GM21723 (cell line): ENCODE measurements around the gene NME7.
"Not testable (repeated sequence)": the region's sequence is repeated elsewhere in the genome, so short reads cannot be mapped to it uniquely, and the experiment has no call there.

Source experiments
- ATAC-seq: cut with Tn5 transposase; IDR thresholded peaks from one replicate; pipeline ENCODE4 v1.9.1; 2021; ENCODE audit warnings: mild to moderate bottlenecking, moderate library complexity; ENCODE audit not compliant: unreplicated experiment

The NME7 gene

DNA sequence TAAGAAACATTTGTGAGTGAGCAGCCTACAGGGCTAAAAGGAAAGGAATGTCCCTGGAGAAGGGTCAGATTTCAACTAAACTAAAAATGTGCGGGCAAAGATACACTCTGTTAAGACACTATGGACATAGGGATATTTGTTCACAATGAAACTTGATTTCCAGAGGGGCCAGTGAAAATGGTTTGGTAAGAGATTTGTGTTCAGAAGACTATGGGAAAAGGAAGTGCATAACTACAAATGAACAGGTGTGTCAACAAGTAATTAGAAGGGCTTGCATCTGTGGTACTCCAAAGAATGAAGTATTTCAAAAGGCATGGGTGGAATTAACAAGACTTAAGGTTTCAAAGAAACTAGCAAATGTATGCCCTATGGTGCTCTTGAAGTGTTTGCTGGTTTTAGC lies 60.4 kb downstream of the NME7 start:
- no peak for ATAC-seq

DNA sequence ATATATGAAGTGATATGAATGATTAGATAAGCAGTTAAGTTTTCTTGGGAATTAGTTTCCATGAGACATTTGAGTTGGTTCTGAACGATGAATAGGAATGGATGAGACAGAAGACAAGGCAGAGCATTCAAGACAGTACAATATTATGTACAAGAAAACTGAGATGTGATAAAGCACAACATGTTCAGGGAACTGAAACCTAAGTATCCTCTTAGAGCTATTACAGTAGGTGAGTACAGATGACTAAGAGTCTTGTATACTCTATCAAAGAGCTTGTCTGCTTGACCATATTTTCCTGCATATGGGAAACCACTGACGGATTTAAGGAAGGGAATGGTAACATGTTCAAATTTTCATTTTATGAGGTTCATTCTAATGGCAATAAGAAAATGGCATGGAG lies 61.6 kb downstream of the NME7 start:
- no peak for ATAC-seq

DNA sequence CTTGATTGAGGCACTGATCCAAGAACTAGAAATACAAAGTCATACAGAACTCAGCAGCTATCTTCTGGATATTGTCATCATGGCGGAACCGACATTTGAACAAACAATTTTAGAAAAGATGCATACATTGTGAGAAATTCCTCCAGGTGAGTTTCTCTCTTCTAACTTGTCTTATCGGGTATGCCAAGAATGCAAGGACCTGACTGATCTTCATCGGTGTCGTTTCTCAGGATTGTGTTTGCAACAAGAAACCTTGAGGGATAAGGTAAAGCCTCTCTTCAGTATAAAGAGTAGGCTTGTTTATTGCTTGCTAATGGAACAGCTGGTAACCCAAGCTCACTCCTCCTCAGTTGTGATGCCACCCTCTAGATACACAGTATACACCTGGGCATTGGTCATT lies 62.2 kb downstream of the NME7 start:
- no peak for ATAC-seq

DNA sequence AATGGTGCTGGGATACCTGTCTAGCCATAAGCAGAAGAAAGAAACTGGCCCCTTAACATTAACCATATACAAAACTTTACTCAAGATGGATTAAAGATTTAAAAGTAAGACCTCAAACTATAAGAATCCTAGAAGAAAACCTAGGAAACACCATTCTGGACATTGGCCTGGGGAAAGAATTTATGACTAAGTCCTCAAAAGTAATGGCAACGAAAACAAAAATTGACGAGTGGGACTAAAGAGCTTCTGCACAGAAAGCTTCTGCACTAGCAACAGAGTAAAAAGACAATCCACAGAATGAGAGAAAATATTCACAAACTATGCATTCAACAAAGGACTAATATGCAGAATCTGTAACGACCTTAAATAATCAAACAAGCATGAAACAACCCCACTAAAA lies 66.7 kb downstream of the NME7 start:
- ATAC-seq: no peak

DNA sequence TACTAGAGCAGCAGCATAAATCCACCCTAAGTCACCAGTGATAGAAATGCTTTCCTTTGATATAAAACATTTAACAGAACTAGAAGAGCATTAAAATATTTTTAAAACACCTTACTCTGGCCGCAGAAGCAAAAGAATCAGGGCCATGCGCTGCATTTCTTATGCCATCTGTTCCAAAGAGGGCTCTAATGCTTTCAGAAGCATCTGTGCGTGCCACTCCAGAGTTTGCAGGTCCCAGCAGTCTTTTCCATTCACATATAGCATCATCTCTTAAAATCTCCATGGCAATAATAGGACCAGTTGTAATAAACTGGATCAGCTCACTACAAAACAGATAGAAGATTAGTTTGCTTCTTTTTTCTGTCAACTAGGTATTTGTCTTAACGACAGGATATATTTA lies 69.2 kb downstream of the NME7 start:
- no peak for ATAC-seq

DNA sequence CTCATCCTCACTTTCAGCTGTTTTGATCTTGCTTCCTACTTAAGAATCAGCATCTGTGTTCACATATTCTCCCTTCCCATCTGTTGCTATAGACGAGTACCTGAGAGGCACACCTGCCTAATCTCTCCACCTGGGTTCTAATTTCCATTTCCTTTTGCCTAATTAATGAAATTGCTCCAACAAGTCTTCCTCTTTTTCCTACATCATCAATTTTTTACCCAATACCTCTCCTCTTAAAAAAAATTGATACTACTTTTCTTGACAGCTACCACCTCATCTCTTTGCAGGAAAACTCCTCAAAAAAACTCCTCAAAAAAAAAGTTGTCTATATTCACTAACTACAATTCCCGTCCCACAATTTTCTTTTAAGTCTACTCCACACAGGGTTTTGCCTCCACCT lies 71.8 kb downstream of the NME7 start:
- no peak for ATAC-seq

DNA sequence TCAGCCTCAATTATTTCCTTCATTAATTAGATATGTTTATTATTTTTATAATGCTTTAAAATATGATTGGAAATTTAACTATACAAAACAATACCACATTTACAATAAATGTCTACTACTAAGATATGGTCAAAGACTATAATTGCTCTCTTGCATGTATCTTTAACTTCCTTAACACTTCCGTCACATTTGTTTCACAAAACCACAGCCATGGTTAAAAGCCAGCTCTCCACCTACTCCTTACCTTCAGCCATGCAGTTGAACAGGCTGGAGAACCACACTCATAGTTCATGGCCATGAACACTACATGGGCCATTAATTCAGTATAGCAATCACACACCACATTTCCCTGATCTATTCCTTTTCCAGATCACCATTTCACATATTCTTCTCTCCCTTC lies 72.2 kb downstream of the NME7 start:
- no peak for ATAC-seq

DNA sequence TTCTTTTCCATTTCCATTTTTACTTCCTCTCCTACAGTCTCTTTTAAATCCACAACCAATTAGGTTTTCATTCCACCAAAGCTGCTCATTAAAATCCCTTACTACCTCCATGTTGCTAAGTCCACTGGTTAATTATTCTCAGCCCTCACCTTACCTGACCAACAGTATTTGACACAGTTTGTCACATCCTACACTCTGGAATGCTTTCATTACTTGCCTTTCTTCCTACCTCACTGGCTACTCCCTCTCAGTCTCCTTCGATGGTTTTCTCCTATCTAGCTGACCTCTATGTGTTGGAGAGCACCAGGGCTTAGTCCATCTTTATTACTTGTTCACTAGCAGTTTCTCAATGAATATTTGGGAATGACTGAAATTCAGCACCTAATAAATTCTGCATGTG lies 78.6 kb downstream of the NME7 start:
- no peak for ATAC-seq

DNA sequence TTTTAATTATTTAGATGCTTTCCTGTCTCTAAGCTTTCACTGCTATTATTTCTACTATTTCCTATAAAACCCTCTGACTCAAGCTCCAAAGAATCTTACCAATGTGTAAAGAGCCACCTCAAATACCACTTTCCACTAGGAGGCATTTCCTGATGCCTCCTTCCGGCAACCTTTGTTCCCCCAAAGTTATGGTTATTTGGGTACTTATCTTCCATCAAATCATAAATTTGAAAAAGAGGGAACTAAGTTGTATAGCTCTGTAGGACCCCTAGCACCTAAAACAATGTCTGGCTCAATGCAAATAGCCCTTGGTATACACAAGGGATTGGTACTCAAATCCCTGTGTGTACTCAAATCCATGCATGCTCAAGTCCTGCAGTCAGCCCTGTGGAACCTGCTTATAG lies 79.6 kb downstream of the NME7 start:
- ATAC-seq: no peak

DNA sequence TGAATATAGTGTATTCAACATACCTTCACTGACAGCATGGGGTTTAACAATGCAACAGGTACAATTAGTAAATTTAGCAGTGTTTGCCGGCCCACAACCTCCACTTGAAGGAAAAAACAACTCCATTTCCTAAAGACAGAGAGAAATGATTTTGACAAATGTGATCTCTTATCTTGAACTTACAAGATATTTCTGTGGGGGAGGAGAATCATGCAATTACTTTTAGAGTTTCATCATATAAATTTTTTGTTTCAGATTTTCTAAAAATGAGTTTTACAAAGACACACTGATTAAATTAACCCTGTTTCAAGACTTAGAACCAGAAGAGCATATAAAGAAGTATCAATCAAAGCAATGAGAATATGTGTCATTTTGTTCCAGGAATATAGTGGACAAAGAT lies 80.3 kb downstream of the NME7 start:
- no peak for ATAC-seq

DNA sequence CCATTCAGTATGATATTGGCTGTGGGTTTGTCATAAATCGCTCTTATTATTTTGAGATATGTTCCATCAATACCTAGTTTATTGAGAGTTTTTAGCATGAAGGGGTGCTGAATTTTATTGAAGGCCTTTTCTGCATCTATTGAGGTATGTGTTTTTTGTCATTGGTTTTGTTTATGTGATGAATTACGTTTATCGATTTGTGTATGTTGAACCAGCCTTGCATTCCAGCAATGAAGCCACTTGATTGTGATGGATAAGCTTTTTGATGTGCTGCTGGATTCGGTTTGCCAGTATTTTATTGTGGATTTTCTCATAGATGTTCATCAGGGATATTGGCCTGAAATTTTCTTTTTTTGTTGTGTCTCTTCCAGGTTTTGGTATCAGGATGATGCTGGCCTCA lies 86.0 kb downstream of the NME7 start:
- not testable (repeated sequence) for ATAC-seq

DNA sequence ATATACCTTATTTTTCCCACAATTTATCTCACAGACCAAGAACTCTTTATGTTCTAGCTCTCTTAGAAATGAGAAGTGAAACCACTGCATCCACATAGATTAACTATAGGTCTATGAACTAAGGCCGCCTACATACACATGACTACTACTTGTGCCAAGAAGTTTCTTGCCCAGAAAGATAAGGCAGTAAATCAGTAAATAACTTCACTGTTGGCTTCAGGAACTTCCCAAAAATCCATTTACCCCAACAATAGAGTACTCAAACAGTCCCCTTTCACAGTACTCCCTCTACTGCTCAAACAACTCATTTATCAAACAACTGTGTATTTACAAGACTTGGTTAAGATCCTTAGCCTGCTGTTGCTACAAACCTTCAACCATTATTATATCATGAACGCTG lies 96.5 kb downstream of the NME7 start:
- ATAC-seq: no peak

DNA sequence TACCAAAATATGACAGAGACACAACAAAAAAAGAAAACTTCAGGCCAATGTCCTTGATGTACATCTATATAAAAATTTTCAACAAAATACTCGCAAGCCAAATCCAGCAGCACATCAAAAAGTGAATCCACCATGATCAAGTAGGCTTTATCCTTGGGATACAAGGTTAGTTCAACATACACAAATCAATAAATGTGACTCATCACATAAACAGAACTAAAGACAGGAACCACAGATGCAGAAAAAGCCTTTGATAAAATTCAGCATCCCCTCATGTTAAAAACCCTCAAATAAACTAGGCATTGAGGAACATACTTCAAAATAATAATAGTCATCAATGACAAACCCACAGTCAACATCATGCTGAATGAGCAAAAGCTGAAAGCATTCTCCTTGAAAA lies 101.5 kb downstream of the NME7 start:
- no peak for ATAC-seq

DNA sequence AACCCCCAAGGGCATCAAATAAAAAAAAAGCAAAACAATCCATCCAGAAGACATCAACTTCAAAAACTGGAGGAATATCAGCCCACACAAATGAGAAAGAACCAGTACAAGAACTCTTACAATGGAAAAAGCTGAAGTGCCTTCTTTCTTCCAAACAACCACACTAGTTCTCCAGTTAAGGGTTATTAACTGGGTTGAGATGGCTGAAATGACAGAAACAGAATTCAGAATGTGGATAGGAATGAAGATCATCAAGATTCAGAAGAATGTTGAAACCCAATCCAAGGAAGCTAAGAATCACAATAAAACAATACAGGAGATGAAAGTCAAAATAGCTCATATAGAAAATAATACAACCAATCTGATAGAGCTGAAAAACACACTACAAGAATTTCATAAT lies 104.5 kb downstream of the NME7 start:
- no peak for ATAC-seq

DNA sequence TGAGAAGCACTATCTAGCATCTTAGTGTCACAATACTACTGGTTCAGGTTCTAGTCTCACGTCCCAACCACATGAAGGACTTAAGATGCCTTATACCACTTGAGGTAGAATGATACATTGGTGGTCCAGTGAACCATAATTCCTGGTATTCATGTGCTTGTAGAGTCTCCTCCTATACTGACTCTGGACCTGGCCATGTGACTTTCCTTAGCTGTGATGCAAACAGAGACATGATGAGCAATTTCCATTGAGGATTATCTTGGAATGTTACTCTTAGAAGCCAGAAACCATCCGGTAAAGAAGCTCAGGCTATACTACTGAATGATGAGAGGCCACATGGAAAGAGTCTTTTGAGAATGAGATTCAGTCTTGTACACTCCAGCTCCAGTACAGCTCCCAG lies 105.7 kb downstream of the NME7 start:
- no peak for ATAC-seq

DNA sequence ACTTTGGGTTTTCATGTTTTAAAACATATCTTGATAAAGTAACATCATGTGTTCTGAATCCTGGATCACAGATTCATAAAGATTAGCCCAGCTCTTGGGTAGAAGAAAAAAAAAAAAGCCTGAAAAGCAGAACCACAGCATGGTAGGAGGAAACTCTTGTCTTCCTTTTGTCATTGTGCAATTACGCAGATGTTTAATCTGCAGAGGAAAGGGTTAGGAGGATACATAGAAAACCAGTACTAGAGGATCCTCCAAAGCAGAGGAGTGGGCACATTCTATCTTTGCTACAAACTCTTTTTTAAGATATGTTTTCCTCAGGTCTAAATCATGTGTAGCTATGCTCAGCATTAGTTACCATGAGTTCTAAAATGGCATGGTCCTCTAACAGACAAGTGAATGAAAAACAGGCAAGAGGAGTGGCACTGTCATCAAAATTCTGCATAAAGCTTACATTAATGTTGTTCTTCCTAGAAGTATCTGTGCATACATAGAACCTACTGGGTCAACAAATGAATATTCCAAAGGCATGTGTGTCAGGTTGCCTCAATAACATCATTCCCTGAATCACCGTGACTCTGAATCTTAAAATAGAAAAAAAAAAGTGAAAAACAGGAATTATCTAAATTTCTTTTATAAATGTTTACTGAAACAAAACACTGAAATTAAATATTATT lies 107.0 kb downstream of the NME7 start:
- ATAC-seq: no peak

DNA sequence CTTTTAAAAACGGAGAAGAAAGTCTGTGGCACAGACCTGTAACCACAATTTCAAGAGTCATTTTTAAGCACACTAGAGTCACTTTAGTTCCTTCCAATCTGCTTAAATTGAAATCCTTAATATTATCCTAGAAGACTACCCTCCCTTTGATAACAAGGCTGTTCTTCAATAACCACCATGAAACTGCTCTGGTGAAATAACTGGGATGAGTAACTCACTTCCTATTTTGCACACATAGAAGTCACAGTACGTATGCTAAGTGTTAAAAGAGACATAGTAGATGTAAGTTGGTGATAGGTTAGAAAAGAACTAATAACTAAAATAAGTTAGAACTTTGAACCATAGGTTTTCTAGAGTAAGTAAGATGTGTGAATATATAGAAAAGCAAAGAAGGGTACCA lies 107.8 kb downstream of the NME7 start:
- no peak for ATAC-seq

DNA sequence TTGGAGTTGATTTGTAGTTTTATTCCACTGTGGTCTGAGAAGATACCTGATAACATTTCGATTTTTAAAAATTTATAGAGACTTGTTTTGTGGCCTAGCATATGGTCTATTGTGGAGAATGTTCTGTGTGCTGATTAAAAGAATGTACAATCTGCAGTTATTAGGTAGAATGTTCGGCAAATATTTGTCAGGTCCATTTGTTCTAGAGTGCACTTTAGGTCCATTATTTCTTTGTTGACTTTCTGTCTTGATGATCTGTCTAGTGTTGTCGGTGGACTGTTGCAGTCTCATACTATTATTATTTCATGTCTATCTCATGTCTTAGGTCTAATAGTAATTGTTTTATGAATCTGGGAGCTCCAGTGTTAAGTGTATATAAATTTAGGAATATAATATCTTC lies 116.8 kb downstream of the NME7 start:
- no peak for ATAC-seq

DNA sequence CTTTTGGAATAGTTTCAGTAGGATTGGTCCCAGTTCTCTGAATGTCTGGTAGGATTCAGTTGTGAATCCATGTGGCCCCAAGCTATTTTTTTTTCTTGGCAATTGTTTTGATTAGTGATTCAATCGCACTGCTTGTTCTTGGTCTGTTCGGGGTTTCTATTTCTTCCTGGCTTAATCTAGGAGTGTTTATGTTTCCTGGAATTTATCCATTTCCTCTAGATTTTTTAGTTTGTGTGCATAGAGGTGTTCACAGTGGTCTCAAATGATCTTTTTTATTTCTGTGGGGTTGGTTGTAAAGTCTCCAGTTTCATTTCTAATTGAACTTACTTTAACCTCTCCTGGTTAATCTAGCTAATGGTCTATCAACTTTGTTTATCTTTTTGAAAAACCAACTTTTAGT lies 117.6 kb downstream of the NME7 start:
- no peak for ATAC-seq

DNA sequence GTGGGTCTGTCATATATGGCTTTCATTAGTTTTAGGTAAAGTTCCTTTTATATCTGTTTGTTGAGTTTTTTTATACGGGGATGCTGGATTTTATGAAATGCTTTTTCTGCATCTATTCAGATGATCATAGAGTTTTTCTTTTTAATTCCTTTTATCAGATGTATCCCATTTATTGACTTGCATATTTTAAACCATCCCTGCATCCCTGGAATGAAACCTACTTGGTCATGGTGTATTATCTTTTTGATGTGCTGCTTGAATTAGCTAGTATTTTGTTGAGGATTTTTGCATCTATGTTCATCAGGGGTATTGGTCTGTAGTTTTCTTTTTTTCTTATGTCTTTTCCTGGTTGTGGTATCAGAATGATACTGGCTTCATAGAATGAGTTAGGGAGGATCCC lies 118.0 kb downstream of the NME7 start:
- no peak for ATAC-seq

DNA sequence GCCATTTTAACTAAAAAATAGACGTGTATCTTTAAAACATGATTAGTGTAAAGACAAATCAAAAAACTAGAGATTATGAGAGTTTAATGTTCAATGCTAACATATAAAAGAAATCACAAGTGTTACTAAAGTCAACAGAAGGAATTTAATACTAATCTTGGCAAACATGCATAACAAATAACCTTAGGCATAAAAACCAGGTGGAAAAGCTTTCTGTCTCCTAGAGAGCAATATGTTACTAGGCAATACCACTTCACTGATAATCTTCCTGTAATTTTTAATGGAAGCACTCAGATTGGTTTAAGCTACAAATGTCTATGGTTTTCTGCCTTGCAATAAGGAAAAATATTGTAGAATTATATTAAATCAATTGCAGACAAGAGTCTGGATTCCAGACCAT lies 121.9 kb downstream of the NME7 start:
- ATAC-seq: no peak

DNA sequence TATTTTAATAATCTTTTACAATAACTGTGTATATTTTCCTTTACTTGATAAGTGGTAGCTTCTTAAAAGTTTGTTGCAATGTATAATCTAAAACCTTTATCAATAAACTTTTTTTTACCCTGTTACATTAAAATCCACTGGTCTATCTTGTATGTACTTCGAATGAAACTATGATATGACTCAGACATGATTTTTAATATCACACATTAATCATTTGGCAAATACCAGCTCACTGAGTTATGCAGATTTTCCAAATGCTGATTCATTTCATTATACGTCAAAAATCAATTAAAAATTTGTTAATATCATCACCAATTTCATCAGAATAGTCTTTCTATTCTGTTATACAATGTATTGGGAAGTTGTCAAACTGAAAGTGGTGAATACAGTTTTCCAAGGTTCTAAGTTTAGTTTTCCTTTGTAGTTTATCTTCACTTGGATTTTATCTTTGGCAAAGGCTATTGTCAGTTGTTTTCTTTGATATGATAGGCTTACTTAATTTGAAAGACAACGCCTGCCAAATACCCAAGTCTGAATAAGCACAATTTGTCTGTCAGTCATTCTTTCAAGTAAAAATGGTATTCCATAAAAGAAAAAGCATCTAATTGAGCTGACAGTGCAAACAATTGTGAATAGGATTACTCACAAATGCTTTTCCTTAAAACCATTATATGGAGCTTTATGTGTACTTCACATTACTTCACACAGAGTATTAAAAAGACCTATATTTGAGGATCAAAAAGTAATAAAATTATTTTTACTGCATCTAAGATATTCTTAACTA lies 127.0 kb downstream of the NME7 start:
- no peak for ATAC-seq

DNA sequence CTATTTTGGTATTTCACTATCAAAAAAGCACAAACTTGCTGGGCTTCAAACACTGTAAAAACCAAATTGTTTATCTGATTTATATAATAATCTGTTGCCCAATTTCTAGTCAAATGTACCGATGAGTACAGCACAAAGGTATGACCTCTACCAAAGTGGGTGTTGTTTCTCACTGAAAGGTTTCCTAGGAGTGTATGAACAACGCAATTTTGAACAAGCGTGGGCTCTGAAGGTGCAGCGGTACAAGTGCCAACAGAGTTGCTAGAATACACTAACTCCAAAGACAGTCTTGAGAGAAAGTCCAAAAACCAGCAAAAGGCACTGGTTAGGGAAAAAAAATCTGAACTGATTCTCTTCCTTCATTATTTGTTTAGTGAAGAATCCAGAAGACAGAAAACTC lies 130.7 kb downstream of the NME7 start:
- ATAC-seq: no peak
